GM12878 (cell line): Measurements from ENCODE around the gene ZBTB7B. TPM values are rescaled to one million over a fixed set of nuclear protein-coding genes. Genes with fewer than 3 reads are reported as not detected.

Source experiments
- ATF2 ChIP-seq: IDR thresholded peaks from 2 replicates; pipeline ENCODE4 v1.6.1; 2012; ENCODE audit warnings: low read length, inconsistent platforms
- CBX3 ChIP-seq: fragments of 200-600 bp; sonication (generic); IDR thresholded peaks from 2 replicates; pipeline ENCODE4 v1.6.1; 2016; ENCODE audit warnings: low read depth, borderline replicate concordance
- CBX5 ChIP-seq: sonication (generic); IDR thresholded peaks from 2 replicates; pipeline ENCODE4 v1.6.1; 2016; ENCODE audit warnings: low read depth, moderate library complexity, mild to moderate bottlenecking, inconsistent platforms
- CREB1 ChIP-seq: IDR thresholded peaks from 2 replicates; pipeline ENCODE4 v1.6.1; 2012; ENCODE audit warnings: low read depth, mild to moderate bottlenecking, inconsistent platforms
- FOS ChIP-seq: IDR thresholded peaks from 3 replicates; pipeline ENCODE4 v1.6.1; 2011; ENCODE audit warnings: borderline replicate concordance; ENCODE audit not compliant: insufficient read length; ENCODE audit errors: extremely low read depth
- HDAC2 ChIP-seq: fragments of 200-600 bp; sonication (generic); IDR thresholded peaks from 2 replicates; pipeline ENCODE4 v1.6.1; 2017
- KLF5 ChIP-seq: fragments of 450-650 bp; IDR thresholded peaks from 2 replicates; pipeline ENCODE4 v1.6.1; 2014; ENCODE audit warnings: mild to moderate bottlenecking; ENCODE audit not compliant: partially characterized antibody
- NFIC ChIP-seq: IDR thresholded peaks from 2 replicates; pipeline ENCODE4 v1.6.1; 2012; ENCODE audit warnings: low read depth, mild to moderate bottlenecking, inconsistent platforms, low read length, moderate library complexity
- NFYA ChIP-seq: IDR thresholded peaks from 2 replicates; pipeline ENCODE4 v1.6.1; 2011; ENCODE audit warnings: low read depth, mild to moderate bottlenecking, low read length, improper control_type of control experiment, borderline replicate concordance
- PAX8 ChIP-seq: fragments of 450-650 bp; IDR thresholded peaks from 2 replicates; pipeline ENCODE4 v1.6.1; 2017; ENCODE audit warnings: mild to moderate bottlenecking, moderate library complexity
- POLR2AphosphoS2 ChIP-seq: IDR thresholded peaks from 2 replicates; pipeline ENCODE4 v1.6.1; 2011; ENCODE audit warnings: low read depth, mild to moderate bottlenecking, low read length, improper control_type of control experiment, moderate library complexity
- RFX5 ChIP-seq: IDR thresholded peaks from 2 replicates; pipeline ENCODE4 v1.6.1; 2011; ENCODE audit warnings: low read depth, low read length, improper control_type of control experiment
- SPI1 ChIP-seq: IDR thresholded peaks from 2 replicates; pipeline ENCODE4 v1.6.1; 2011; ENCODE audit warnings: low read depth, mild to moderate bottlenecking, low read length, moderate library complexity, borderline replicate concordance; ENCODE audit not compliant: insufficient read depth
- TCF7 ChIP-seq: IDR thresholded peaks from 2 replicates; pipeline ENCODE4 v1.6.1; 2014; ENCODE audit warnings: antibody characterized with exemption, borderline replicate concordance
- USF1 ChIP-seq: IDR thresholded peaks from 2 replicates; pipeline ENCODE4 v1.6.1; 2011; ENCODE audit warnings: borderline replicate concordance, low read depth, mild to moderate bottlenecking, moderate library complexity, mixed read lengths, low read length; ENCODE audit not compliant: insufficient read depth; ENCODE audit errors: extremely low read length
- ZNF274 ChIP-seq: IDR thresholded peaks from one replicate; pipeline ENCODE4 v1.8.0; 2011; ENCODE audit not compliant: insufficient read length, insufficient read depth
- polyA plus RNA-seq, 11 experiments: library from polyadenylated mRNA; depleted of rRNA in 4 of 11; unstranded in 6 of 11; stranded (reverse) in 5 of 11; fragments of >200 nt; fragmentation: Nextera tagmentation in 4 of 11; fragmentation: Illumina TruSeq in 1 of 11; extraction: Ambion mirVana in 4 of 11; extraction: Trizol in 1 of 11; gene quantifications; 1 replicate in 1 of 11; 2 replicates in 10 of 11; pipeline versions ENCODE4 v1.2.1 to v1.2.3, GENCODE V29; 2011 to 2016; ENCODE audit warnings: inconsistent platforms in 2 of 11, missing spikeins in 2 of 11, low read depth in 1 of 11
- total RNA-seq, 4 experiments: library from RNA; depleted of rRNA in 3 of 4; stranded (reverse); fragments of >200 nt in 3 of 4; fragmentation: Illumina TruSeq in 1 of 4; extraction: Trizol in 1 of 4; gene quantifications; 2 replicates each; pipeline versions ENCODE4 v1.2.1 to v1.2.3, GENCODE V29; 2013 to 2021
- TF ChIP-seq, protein P1 (sequence below): fragments of 450-650 bp; conservative IDR thresholded peaks from 2 replicates; pipeline ENCODE4 v1.6.1; 2017; ENCODE audit warnings: mild to moderate bottlenecking, moderate library complexity
- TF ChIP-seq, protein P2 (sequence below), 3 experiments: IDR thresholded peaks in 2 of 3; conservative IDR thresholded peaks in 1 of 3; 2 replicates each; pipeline ENCODE4 v1.5.1; 2011; ENCODE audit warnings: low read depth in 3 of 3, low read length in 3 of 3, mild to moderate bottlenecking in 3 of 3, control low read depth in 2 of 3, moderate library complexity in 2 of 3, inconsistent platforms in 1 of 3, mixed read lengths in 1 of 3; ENCODE audit not compliant: control insufficient read depth in 2 of 3, insufficient read depth in 1 of 3; ENCODE audit errors: extremely low read depth in 1 of 3
- TF ChIP-seq, protein P3 (sequence below): fragments of 150-350 bp; IDR thresholded peaks from 2 replicates; pipeline ENCODE4 v1.6.1; 2014; ENCODE audit warnings: mild to moderate bottlenecking, low read depth, low read length
- TF ChIP-seq, protein P4 (sequence below): IDR thresholded peaks from 2 replicates; pipeline ENCODE4 v1.6.1; 2012; ENCODE audit warnings: low read depth, low read length, improper control_type of control experiment

Gene ZBTB7B
- total and polyA plus RNA-seq, 10 of the 15 experiments (the other 5 are each of a cell fraction or from before 2014, with no cell fraction given) = 0.11 to 44.9 (median 11.3) TPM

- TF ChIP-seq, protein P1, sequence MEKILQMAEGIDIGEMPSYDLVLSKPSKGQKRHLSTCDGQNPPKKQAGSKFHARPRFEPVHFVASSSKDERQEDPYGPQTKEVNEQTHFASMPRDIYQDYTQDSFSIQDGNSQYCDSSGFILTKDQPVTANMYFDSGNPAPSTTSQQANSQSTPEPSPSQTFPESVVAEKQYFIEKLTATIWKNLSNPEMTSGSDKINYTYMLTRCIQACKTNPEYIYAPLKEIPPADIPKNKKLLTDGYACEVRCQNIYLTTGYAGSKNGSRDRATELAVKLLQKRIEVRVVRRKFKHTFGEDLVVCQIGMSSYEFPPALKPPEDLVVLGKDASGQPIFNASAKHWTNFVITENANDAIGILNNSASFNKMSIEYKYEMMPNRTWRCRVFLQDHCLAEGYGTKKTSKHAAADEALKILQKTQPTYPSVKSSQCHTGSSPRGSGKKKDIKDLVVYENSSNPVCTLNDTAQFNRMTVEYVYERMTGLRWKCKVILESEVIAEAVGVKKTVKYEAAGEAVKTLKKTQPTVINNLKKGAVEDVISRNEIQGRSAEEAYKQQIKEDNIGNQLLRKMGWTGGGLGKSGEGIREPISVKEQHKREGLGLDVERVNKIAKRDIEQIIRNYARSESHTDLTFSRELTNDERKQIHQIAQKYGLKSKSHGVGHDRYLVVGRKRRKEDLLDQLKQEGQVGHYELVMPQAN = peak; percentile 100
- TF ChIP-seq RFX5 = peak; percentile 61; the same call in 1 of the 2 replicates
- TF ChIP-seq, protein P2, sequence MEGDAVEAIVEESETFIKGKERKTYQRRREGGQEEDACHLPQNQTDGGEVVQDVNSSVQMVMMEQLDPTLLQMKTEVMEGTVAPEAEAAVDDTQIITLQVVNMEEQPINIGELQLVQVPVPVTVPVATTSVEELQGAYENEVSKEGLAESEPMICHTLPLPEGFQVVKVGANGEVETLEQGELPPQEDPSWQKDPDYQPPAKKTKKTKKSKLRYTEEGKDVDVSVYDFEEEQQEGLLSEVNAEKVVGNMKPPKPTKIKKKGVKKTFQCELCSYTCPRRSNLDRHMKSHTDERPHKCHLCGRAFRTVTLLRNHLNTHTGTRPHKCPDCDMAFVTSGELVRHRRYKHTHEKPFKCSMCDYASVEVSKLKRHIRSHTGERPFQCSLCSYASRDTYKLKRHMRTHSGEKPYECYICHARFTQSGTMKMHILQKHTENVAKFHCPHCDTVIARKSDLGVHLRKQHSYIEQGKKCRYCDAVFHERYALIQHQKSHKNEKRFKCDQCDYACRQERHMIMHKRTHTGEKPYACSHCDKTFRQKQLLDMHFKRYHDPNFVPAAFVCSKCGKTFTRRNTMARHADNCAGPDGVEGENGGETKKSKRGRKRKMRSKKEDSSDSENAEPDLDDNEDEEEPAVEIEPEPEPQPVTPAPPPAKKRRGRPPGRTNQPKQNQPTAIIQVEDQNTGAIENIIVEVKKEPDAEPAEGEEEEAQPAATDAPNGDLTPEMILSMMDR (IDR thresholded peaks at IDR 0.05 in 2 of 3, conservative IDR thresholded peaks at IDR 0.05 in 1 of 3; ENCODE audit: control insufficient read depth in 2 of 3, extremely low read depth in 1 of 3, insufficient read depth in 1 of 3, low read depth in 3 of 3, low read length in 3 of 3) = no peak
- TF ChIP-seq TCF7 = no peak
- TF ChIP-seq, protein P3, sequence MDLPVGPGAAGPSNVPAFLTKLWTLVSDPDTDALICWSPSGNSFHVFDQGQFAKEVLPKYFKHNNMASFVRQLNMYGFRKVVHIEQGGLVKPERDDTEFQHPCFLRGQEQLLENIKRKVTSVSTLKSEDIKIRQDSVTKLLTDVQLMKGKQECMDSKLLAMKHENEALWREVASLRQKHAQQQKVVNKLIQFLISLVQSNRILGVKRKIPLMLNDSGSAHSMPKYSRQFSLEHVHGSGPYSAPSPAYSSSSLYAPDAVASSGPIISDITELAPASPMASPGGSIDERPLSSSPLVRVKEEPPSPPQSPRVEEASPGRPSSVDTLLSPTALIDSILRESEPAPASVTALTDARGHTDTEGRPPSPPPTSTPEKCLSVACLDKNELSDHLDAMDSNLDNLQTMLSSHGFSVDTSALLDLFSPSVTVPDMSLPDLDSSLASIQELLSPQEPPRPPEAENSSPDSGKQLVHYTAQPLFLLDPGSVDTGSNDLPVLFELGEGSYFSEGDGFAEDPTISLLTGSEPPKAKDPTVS = 0 out of 2 replicates have a peak, but pooled peaks have one; percentile 17
- TF ChIP-seq FOS = peak; percentile 91
- no peak for TF ChIP-seq ZNF274
- TF ChIP-seq CBX3 = no peak
- TF ChIP-seq CBX5 = no peak
- TF ChIP-seq, protein P4, sequence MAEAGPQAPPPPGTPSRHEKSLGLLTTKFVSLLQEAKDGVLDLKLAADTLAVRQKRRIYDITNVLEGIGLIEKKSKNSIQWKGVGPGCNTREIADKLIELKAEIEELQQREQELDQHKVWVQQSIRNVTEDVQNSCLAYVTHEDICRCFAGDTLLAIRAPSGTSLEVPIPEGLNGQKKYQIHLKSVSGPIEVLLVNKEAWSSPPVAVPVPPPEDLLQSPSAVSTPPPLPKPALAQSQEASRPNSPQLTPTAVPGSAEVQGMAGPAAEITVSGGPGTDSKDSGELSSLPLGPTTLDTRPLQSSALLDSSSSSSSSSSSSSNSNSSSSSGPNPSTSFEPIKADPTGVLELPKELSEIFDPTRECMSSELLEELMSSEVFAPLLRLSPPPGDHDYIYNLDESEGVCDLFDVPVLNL = peak; percentile 99
- peak; percentile 52; the same call in 1 of the 2 replicates for TF ChIP-seq POLR2AphosphoS2
- no peak for TF ChIP-seq SPI1
- TF ChIP-seq USF1 = no peak
- TF ChIP-seq HDAC2 = peak; percentile 99
- TF ChIP-seq KLF5 = peak; percentile 70
- no peak for TF ChIP-seq PAX8
- peak; percentile 86 for TF ChIP-seq CREB1
- no peak for TF ChIP-seq ATF2
- peak; percentile 92 for TF ChIP-seq NFYA
- 0 out of 2 replicates have a peak, but pooled peaks have one; percentile 3 for TF ChIP-seq NFIC
Observed at GRCh38 chr1:154974102-154974807, 28.3 kb upstream of the ZBTB7B start, which contains the start of gene CKS1B (continued).
